Stimulated activated CD8-positive, alpha-beta memory T cell treated with anti-CD3 and anti-CD28 coated beads, Interleukin-2, amount 100 ng/mL, for 48 hours (primary cell): ENCODE data around the gene KPNB1.

Experiments used
- DNase-seq, 2 donors: peaks; one replicate each; pipeline ENCODE4 v3.0.0-alpha.2; 2020; ENCODE audit warnings: low read depth in 2 of 2

KPNB1 gene

DNA sequence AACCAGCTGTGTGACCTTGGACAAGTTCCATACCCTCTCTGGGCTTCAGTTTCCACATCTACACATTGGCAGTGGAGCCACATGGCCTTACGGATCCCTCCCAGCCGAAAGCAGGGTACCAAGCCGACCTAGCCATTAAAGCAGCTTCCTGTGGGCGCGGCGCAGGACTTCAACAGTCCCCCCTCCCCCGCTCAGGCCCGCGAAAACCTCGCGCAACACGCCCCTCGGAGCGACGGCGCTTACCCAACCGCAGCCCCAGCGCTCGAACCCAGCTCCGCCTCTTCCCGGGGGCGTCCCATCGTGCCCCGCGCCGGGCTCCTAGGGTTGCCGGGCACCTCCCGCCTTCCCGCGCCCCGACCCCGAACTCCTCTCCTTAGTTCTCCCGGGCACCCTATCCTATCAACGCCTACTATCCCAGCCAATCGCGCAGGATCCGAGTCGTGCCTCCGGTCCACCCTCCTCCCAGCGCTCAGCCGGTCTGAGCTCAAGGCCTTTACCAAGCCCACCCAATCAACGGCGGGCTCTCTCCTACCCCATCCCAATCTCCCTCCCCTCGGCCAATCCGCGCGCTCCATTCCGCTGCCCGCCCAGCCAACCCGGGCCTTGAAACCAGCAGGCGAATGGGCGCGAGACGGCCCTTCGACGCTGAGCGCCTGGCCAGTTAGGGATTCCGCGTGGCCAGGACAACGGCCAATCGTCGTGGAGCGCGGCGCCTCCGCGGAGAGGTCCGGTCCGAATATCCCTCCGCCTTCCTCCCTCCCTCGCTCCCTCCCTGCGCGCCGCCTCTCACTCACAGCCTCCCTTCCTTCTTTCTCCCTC, at the start of gene KPNB1:
Gene KPNB1 (plus strand): TSS at position 767 of the 819 bp plus-strand sequence. CDS start 326 bp downstream, outside the sequence.
- peak; percentile 95 to 97 for DNase-seq

DNA sequence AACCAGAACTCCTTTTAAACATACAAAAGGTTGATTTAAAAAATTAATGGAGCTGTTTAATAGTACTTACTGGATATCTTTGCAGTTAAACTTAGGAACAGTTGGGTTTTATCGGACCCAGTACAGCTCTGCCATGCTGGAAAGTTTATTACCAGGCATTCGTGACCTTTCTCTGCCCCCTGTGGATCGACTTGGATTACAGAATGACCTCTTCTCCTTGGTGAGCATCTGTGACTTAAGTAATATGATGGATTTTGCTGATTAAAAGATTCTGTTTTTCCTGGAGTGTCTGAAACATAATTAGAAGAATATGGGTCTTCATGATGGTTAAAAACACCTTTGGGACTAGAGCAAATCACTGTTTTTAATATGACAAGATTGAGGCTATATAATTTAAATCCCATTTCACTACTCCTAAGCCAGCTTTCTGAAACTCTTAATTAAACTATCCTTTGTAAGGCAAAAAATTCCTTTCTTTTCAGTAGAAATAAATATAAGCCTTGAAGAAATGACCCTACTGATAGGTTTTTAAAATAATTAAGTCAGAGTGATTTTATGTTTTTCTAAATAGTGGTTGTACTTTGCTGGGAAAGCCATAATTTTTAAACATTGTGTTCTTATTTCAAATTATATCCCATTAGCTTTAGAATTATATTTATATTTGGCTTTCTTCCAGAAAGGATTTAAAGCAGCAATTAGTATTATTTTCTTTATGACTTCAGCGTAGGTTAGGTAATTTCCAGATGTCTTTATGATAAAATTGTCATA, 45.7 kb upstream of the KPNB1 start:
- no peak for DNase-seq

DNA sequence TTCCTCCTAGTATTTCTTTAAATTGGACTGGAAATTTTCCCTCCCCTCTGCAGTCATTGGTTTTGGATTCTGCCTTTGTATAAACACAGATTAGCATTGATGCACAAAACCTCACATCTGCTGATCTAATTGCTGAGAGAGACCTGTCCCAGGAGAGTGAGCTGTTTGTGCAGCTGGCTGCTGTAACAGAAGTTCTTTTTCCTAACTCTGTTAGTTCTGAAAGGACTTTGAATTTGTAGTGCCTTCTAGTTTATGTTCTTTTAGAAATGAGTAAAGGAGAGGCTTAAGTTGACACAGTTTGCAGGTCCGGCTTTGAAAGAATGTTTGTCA, 45.2 kb upstream of the KPNB1 start:
- no peak for DNase-seq

DNA sequence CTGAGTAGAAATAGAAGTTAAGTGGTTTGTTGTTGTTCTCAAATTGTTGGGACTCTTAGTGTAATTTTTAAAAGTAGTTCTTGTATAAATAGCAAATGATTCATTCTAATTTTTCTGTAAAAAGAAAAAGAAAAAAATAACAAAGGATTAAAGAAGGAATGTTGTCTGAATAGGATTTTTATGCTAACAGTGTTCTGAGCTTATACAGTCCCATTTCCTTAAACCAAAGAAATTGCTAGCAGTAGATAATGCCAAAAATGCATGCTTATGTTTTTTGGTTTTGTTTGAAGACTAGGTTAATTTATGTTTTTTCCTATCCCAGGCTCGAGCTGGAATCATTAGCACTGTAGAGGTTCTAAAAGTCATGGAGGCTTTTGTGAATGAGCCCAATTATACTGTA, 44.7 kb upstream of the KPNB1 start:
- DNase-seq = no peak

DNA sequence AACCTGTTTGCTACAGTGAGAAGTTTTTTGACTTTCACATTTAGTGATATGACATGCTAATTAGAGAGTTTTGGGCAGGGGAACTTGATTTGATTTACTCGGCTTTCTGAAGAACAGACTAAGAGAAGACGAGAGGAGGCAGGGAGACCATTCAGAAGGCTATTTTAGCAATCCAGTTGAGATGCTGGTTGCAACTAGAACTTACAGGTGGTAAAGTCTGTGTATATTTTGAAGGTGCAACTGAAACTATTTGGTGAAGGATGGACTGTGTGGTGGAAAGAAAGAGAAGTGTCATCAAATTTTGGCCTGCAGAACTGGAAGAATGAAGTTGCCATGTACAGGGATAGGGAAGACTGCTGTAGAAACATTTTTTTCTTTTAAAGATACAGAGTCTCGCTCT, 42.2 kb upstream of the KPNB1 start:
- no peak for DNase-seq

DNA sequence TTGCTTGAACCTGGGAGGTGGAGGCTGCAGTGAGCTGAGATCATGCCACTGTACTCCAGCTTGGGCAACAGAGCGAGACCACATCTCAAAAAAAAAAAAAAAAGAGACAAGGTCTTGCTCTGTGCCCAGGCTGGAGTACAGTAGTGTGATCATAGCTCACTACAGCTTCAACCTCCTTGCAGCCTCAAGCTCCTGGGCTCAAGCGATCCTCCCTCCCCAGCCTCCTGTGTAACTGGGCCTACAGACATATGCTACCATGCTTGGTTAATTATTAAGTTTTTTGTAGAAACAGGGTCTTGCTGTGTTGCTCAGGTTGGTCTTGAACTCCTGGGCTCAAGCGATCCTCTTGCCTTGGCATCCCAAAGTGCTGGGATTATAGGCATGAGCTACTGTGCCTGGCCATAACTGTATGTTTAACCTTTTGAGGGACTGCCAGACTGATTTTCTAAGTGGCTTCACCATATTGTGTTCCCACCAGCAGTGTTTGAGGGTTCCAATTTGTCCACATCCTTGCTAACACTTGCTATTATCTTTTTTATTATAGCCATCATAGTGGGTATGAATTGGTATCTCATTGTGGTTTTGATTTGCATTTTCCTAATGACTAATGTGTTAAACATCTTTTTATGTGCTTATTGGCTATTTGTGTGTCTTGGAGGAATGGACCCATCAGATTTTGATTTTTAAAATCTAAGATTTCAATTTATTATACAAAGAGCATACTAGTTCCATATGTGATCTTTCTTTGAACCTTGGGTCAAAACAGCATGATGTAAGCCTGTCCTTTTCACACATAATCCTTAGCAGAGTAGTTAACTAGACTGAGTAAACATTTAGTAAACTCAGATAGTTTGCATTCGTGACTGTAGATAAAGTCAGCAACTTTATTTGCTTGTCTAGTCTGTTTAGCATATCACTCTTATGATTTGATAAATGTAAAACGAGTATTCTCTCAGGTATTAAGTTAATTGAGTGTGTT, 38.1 kb upstream of the KPNB1 start:
- no peak for DNase-seq

DNA sequence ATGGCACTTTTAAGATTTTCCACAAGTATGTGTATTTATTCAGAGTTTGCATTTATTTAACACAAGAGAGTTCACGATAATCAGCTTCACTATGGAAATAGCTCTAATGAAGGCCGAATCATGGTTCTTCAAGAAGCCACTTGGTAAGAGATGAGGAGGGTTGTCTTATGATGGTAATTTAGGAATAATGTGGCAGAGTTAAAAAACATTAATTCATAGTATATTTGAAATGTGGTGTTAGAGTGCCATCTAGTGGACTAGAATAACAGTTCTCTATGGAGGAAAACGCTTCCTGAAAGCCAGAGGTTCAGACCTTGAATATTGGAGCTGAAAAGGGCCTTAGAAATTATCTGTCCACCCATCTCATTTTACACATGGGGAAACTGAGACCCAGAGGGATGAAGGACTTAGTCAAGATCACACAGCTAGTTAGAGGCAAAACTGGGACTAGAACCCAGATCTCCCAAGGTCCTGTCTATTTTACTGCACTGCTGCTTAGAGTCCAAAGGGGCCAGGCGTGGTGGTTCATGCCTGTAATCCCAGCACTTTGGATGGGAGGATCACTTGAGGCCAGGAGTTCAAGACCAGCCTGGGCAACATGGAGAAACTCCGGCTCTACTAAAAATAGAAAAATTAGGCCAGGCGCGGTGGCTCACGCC, 33.8 kb upstream of the KPNB1 start:
- DNase-seq = no peak

DNA sequence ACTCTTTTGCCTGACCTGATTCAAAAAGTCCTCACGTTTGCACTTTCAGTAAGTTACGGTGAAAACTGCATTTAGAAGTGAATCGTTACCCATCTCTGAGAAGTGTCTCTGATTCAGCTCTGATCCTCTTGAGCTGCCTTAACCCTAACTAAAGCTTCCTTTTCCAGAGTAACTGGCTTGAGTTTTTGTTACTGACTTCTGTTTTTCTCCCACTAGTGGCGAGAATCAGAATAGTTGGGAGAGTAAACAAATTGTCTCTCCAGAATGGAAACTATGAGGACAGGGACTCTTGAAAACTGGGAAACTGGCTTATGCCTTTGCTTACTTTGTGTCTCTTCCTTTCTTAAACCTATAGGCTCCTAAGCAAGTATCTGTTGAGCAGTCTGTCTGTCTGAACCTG, 31.3 kb upstream of the KPNB1 start:
- DNase-seq = no peak

DNA sequence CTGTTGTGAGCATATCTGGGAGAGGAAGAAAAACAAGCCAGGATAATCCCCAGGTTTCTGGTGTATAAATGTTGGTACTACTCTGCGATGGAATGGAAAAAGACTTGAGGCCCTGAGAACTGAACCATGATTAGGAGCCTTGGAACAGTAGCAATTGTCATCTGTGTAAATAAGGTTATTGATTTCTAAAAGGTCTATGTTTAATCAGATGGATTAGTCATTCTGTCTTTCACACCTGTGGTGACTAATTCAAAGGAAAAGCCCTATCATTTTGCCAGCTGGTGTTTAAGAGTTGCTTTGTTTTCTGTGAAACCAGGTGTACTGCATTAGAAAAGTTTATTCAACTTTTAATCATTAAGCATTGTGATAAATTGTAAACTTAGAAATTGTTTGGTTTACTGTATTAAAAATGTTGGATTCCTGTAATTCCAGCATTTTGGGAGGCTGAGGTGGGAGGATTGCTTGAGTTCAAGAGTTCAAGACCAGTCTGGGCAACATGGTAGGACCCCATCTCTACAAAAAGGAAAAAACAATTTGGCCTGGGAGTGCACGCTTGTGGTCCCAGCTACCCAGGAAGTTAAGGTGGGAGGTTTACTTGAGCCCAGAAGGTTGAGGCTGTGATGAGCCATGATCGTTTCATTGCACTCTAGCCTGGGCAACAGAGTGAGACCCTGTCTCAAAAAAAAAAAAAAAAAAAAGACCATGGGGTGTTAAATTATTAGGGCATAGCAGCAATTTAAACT, 29.0 kb upstream of the KPNB1 start:
- DNase-seq = no peak

DNA sequence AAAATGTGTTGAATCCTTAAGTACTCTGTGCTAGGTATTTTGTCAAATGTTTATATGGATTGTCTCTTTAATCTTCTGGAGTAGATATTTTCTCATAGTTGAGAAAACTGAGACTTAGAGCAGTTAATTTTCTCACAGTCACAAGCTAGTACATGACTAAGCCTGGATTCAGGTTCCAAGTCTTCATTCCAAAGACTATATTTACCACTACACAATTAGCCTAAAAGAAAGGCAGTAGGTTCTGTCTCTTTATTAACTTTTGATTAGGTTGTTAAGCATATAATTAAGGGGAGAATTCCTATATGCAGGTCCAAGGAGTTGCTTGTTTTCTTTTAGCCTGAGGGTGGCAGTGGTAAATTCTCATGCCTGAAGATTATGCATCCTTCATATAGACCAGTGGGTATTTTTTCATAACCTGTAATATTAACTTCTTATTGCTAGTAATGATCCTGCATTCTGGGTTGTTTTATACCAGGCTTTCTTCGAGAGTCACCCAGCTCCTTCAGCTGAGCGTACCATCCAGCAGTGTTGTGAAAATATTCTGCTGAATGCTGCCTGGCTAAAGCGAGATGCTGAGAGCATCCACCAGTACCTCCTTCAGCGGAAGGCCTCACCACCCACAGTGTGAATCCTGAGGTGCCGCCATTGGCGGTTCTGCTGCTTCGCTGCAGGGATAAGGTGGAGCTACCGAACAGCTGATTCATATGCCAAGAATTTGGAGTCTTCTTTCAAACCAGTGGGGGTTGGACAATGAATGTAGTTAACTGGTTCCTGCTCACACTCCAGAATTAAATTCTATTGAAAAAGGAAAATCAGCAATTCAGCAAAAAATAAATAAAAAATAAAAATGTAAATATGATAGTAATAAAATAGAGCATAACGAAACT, 28.2 kb upstream of the KPNB1 start:
- DNase-seq = no peak

DNA sequence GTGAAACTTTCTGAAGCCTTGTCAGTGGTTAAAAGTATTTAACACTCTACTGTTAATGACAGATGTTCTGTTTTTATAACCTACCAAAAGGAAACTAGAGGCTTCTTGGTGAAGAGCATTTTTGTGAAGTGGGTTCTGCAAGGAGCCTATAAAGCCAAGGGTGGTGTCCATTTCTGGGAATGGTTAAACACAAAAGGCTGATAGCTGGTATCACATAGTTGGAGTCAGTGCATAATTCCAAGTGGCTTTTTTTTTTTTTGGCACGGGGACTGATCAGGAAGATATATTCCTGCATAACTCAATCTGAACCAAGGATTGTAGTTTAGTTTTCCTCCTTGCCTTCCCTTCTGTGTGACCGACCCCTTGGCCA, 27.6 kb upstream of the KPNB1 start:
- no peak for DNase-seq

DNA sequence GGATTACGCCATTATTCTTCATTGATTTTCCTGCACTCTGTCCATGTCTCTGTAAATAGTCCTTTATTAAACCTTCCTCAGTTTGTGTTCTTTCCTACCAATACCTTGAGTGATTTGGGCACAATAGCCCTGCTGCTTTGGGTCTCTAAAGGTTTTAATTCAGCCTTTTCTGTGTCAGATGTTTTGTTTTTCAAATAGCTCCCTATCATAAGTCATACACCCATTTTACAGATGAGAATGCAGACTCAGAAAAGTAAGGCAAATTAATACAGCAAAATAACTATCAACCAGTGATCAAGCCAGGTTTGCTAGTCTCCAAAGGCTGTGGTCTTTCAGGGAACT, 25.0 kb upstream of the KPNB1 start:
- no peak for DNase-seq

DNA sequence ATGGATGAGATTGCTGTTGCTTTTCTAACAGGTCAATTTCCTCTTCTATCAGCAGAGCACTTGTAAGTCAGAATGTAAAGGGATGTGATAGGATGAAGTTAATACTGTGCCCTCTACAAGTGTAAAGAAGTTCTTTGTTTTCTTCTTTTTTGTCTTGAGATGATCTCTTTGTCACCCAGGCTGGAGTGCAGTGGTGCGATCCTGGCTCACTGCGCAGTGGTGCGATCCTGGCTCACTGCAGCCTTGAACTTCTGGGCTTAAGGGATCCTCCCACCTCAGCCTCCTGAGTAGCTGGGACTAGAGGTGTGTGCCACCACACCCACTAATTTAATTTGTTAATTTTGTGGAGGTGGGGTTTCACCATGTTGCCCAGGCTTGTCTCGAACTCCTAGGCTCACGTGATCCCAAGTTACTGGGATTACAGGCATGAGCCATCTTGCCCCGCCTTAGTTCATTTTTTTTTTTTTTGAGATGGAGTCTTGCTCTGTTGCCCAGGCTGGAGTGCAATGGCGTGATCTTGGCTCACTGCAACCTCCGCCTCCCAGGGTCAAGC, 21.6 kb upstream of the KPNB1 start:
- no peak for DNase-seq

DNA sequence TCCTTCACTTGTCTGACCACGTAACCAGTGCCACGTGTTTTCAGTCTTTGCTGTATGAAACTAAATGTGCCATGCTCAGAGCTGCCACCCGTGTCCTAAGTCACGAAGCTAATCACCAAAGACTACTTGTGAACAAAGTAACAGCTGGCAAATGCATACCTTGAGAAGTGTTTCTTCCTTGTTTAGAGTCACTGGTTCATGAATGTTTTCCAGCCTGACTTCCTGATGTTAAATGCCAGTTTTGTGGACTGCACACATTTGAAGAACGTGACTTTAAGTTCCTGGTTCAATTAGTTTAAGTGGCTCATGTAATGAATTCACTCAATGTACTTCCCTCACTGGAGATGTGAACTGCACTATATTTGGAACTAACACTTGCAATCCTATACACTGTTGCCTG, 19.9 kb upstream of the KPNB1 start:
- DNase-seq = no peak

DNA sequence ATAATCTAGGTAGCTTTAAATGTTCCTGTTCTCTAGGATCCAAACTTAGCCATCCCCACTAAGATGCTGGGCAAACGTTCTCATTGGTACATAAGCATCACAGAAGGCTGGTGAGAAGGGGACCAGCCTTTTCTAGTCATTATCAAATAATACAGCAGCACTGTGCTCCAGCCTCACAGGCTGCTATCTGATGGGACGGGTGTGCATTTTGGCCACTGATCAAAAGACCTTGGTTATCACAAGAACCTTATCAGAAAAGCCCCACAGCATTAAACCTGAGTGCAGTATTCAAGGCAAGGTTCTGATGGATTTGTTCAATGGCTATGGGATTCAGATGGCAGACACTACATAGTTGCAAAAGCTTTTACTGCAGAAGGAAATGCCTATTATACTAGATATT, 19.1 kb upstream of the KPNB1 start:
- DNase-seq = no peak

DNA sequence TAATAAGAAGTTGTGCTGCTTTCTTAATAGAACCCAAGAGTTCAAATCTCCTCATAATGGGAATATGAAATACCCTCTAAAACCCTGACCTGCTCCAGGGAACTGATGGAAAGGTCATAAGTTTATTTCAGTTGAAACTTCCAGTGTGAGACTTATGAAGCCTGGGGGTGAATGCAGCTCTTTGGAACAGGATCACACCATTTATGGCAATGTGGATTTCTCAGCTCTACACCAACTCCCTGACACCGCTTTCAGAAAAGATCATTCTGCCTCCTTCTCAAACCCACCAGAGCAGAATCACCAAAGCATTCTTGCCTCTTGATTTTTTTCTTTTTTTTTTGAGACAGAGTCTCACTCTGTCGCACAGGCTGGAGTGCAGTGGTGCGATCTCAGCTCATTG, 16.7 kb upstream of the KPNB1 start:
- no peak for DNase-seq

DNA sequence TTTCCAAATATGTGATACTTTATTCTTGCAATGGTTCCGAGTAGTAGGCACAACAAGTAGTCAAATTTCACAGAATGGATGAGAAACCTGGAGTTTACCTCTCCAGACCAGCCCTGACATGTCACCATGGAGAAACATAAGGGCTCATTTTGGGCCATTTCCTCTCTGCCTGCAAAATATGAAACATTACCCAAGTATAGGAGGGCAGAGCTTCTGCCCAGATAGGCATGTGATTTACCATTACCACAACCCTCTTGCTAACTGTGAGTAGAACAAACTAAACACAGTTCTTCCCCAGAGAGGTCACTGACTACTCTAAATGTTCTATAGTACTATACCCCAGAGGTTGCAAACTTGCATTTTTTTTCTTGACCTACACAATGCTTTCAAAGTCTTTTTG, 15.7 kb upstream of the KPNB1 start:
- no peak for DNase-seq

DNA sequence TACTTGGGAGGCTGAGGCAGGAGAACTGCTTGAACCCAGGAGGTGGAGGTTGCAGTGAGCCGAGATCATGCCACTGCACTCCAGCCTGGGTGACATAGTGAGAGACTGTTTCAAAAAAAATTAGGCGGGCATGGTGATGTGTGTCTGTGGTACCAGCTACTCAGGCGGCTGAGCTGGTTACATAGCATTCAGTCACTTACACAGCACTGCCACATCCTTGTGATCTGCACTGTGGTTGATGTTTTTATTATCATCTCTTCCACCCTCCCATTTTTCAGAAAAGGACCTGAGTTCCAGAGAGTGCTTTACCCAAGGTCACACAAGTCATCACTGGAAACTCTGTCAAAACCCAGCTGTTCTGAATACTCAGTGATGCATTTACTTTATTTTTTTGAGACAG, 14.8 kb upstream of the KPNB1 start:
- no peak for DNase-seq

DNA sequence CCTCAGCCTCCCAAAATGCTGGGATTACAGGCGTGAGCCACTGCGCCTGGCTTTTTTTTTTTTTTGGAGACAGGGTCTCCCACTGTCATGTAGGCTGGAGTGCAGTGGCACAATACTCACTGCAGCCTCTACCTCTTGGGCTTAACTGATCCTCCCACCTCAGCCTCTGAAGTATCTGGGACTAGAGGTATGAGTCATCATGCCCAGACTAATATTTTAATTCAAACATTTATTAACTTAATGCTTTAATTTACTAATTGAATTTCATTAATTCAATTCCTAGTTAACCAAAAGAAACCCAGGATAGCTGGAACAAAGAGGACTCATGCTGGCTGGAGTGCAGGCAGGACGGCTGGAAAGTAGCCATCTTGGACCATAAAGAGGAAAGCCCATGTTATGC, 14.0 kb upstream of the KPNB1 start:
- no peak for DNase-seq
